Keratinocyte (primary cell): ENCODE measurements around the gene CLDN20.

Experiments used
- EZH2 ChIP-seq: IDR thresholded peaks from one replicate; pipeline ENCODE4 v1.6.1; 2012; ENCODE audit warnings: inconsistent platforms, mild to moderate bottlenecking, low read length, moderate library complexity
- TF ChIP-seq, protein P1 (sequence below), 3 experiments: IDR thresholded peaks in 1 of 3; conservative IDR thresholded peaks in 1 of 3; optimal IDR thresholded peaks in 1 of 3; 2 replicates in 2 of 3; 3 replicates in 1 of 3; pipeline versions ENCODE3 to v1.5.1; 2011; ENCODE audit warnings: low read length in 3 of 3, mild to moderate bottlenecking in 3 of 3, moderate library complexity in 2 of 3, control low read depth in 1 of 3, inconsistent platforms in 1 of 3; ENCODE audit not compliant: insufficient read depth in 2 of 3; ENCODE audit errors: extremely low read depth in 1 of 3

DNA sequence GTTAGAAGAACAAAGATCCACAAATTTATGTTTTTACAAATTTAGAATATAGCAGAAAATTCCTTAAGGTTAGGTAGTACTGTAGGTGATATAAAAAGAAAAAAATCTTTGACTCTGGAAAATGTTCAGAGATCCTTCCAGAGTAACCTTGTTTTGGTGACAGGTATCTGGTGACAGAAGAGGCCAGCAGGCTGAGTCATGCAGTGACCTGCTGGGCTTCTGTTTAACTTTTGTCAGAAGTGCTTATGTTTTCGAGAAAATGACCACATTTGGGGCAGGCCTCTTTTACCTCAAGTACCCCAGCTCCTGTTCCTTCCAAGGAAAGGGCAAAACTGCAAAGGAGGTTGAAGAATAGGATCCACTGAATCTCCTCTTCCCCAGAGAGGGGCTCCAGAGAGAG is 10.5 kb upstream of the CLDN20 start:
- TF ChIP-seq, protein P1, sequence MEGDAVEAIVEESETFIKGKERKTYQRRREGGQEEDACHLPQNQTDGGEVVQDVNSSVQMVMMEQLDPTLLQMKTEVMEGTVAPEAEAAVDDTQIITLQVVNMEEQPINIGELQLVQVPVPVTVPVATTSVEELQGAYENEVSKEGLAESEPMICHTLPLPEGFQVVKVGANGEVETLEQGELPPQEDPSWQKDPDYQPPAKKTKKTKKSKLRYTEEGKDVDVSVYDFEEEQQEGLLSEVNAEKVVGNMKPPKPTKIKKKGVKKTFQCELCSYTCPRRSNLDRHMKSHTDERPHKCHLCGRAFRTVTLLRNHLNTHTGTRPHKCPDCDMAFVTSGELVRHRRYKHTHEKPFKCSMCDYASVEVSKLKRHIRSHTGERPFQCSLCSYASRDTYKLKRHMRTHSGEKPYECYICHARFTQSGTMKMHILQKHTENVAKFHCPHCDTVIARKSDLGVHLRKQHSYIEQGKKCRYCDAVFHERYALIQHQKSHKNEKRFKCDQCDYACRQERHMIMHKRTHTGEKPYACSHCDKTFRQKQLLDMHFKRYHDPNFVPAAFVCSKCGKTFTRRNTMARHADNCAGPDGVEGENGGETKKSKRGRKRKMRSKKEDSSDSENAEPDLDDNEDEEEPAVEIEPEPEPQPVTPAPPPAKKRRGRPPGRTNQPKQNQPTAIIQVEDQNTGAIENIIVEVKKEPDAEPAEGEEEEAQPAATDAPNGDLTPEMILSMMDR (optimal IDR thresholded peaks at IDR 0.05 in 1 of 3, IDR thresholded peaks at IDR 0.05 in 1 of 3, conservative IDR thresholded peaks at IDR 0.05 in 1 of 3; ENCODE audit: extremely low read depth in 1 of 3, insufficient read depth in 2 of 3, low read length in 3 of 3): no peak
- TF ChIP-seq EZH2: no peak
